SH-SY5Y (cell line): ENCODE results near the gene PCGF1.

ENCODE experiments used
- GATA2 ChIP-seq: IDR thresholded peaks from 2 replicates; pipeline ENCODE4 v1.6.1; 2011; ENCODE audit warnings: mild to moderate bottlenecking, low read depth, low read length
- GATA3 ChIP-seq: IDR thresholded peaks from 2 replicates; pipeline ENCODE4 v1.6.1; 2011; ENCODE audit warnings: low read depth, mild to moderate bottlenecking, low read length, moderate library complexity

DNA sequence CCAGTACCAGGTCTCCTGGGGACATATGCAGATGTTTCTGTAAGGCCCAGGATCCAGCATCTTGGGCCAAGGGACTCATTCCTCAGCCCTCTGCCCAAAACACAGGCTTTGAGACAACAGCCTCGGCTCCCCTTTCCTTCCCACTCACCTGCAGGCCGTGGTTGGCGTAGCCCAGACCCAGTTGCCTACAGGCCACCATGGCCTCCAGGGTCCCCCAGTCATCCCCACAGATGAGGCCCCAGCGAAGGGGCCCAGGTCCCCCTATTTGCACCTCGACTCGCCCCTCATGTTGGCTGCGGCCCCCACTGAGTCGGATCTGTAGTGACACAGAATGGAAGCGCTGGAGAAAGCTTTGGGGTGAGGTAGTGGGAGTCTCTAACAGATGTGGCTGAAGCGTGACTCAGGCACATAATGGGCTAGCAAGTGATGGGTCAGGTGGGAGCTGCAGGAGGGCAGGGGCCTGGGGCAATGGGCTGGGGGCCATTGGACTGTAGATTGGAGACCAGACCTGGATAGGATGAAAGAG lies 28.0 kb upstream of the PCGF1 start:
- TF ChIP-seq GATA2 (no peak), GATA3 (no peak)
